ENCODE results near the gene ZDHHC13.

- TF ChIP-seq CTCF (IDR thresholded peaks at IDR 0.05), result no peak
- no peak for TF ChIP-seq POLR2AphosphoS5 (IDR thresholded peaks at IDR 0.05)
- TF ChIP-seq POLR2A (IDR thresholded peaks at IDR 0.05), result no peak
Measured at GRCh38 chr11:19122960-19123615, 6.1 kb downstream of the ZDHHC13 start.
